Chondrocyte (in vitro differentiated cells): ENCODE measurements around the gene LYRM4. TPM values are rescaled to one million over a fixed set of nuclear protein-coding genes. Genes with fewer than 3 reads are reported as not detected.

Experiments
- DNase-seq: peaks from one replicate; pipeline ENCODE4 v3.0.0; 2021; ENCODE audit warnings: mixed read lengths, low spot score
- H3K27ac Mint-ChIP-seq: one replicate; pipeline ENCODE4 v1.8.0; 2021; ENCODE audit warnings: mild to moderate bottlenecking, moderate library complexity, mixed read lengths; ENCODE audit not compliant: unreplicated experiment
- H3K27me3 Mint-ChIP-seq: 2 replicates; pipeline ENCODE4 v1.8.0; 2021; ENCODE audit warnings: low read depth, mixed read lengths
- H3K36me3 Mint-ChIP-seq: 2 replicates; pipeline ENCODE4 v1.8.0; 2021; ENCODE audit warnings: low read depth, mixed read lengths
- H3K4me1 Mint-ChIP-seq: 2 replicates; pipeline ENCODE4 v1.8.0; 2021; ENCODE audit warnings: low read depth, mild to moderate bottlenecking, mixed read lengths
- H3K4me3 Mint-ChIP-seq: one replicate; pipeline ENCODE4 v1.8.0; 2021; ENCODE audit warnings: mild to moderate bottlenecking, moderate library complexity, mixed read lengths; ENCODE audit not compliant: unreplicated experiment
- H3K9me3 Mint-ChIP-seq: 2 replicates; pipeline ENCODE4 v1.8.0; 2021; ENCODE audit warnings: low read depth, mixed read lengths
- total RNA-seq: library from RNA; stranded (reverse); gene quantifications from 3 replicates; pipeline ENCODE4 v1.2.1, GENCODE V29; 2021
- TF ChIP-seq, protein P1 (sequence below): fragments of 200-600 bp; sonication (generic); IDR thresholded peaks from 2 replicates; pipeline ENCODE4 v1.5.0; 2021; ENCODE audit warnings: antibody characterized with exemption, mild to moderate bottlenecking, moderate library complexity

LYRM4 gene
- total RNA-seq, 1 donor from 2014 or later: 18.0 TPM

DNA sequence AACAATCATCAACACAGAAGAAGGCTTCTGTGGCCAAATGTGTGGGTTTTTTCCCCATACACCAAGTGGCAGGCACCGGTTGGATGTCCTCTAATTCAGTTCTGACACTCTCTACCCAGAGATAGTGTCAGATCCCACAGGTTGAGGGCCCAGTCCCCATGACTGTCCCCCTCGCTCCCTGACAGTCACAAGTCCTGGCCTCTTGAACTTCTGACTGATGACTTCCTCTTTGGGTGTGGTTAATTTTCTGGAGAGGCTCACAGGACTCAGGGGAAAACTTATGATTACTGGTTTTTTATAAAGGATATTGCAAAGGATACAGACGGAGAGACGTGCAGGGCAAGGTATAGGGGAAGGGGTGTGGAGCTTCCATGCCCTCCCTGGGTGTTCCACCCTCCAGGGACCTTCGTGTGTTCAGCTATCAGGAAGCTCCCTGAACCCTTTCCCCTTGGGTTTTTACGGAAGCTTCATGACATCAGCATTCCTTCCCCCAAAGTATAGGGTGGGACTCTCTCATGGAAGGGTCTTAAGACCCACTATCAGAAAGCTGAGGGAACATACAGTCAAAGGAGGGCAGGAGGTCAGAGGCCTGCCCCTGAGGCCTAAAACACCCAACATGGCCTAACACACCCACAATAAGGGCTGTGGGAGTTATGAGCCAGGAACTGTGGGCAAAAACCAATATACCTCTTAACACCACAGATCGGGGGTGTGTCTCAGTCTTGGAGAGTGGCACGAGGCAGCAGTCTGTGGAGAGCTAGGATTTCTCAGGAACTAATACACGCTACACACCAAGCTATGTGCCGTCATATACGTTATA, 33.9 kb upstream of the LYRM4 start:
- no peak for DNase-seq
- Mint-ChIP-seq H3K27ac (no peak overlapping the region), H3K9me3 (no peaks in the 10 kb centered on the region), H3K4me1 (peaks cover 9% of the 10 kb centered on the region), H3K27me3 (no peaks in the 10 kb centered on the region), H3K4me3 (no peak overlapping the region), H3K36me3 (no peaks in the 10 kb centered on the region)
- TF ChIP-seq, protein P1, sequence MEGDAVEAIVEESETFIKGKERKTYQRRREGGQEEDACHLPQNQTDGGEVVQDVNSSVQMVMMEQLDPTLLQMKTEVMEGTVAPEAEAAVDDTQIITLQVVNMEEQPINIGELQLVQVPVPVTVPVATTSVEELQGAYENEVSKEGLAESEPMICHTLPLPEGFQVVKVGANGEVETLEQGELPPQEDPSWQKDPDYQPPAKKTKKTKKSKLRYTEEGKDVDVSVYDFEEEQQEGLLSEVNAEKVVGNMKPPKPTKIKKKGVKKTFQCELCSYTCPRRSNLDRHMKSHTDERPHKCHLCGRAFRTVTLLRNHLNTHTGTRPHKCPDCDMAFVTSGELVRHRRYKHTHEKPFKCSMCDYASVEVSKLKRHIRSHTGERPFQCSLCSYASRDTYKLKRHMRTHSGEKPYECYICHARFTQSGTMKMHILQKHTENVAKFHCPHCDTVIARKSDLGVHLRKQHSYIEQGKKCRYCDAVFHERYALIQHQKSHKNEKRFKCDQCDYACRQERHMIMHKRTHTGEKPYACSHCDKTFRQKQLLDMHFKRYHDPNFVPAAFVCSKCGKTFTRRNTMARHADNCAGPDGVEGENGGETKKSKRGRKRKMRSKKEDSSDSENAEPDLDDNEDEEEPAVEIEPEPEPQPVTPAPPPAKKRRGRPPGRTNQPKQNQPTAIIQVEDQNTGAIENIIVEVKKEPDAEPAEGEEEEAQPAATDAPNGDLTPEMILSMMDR: no peak

DNA sequence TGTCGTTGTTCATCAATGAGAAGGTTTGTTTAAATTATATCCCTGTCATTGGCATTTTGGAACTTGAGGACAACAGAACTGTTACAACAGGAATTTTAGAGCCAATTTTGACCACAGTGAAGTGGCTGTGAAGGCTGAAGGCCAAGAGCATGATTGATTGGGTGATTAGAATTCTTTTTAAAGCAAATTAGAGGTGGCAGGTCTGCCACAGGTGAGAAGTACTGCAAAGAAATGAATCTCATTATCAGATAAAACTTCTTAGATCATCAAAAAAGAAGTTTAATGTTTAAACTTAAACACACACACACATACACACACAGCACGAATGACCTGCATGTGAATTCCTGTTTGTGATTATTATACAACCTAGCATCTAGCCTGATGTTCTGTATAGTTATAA, 32.9 kb upstream of the LYRM4 start:
- TF ChIP-seq, protein P1: no peak

DNA sequence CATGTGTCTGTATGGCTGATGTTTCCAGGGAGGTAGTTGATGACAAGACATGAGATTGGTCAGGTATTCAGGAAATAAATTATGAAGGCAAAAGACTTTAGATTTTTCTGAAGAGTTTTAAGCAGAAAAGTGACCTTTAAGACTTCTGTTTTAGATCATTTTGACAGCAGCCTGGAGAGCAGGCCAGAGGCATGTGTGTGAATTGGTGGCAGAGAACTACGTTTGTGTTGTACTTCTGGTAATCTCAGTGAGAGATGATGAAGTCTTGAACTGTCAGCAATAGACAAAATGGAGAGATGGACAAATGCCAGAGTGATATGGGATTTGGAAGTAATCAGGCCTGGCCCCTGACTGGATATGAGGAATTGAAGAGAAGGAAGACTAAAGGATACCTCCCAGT, 31.4 kb upstream of the LYRM4 start:
- TF ChIP-seq, protein P1: no peak
- Mint-ChIP-seq H3K27me3 (no peaks in the 10 kb centered on the region), H3K36me3 (no peaks in the 10 kb centered on the region), H3K4me3 (no peak overlapping the region), H3K9me3 (no peaks in the 10 kb centered on the region), H3K4me1 (peaks cover 23% of the 10 kb centered on the region), H3K27ac (no peak overlapping the region)
- DNase-seq: no peak

More for the DNA sequence above, 32.9 kb upstream of the LYRM4 start:
- H3K9me3 Mint-ChIP-seq: no peaks in the 10 kb centered on the region
- no peak overlapping the region for H3K27ac Mint-ChIP-seq
- H3K4me3 Mint-ChIP-seq: no peak overlapping the region
- DNase-seq: no peak
- H3K27me3 Mint-ChIP-seq: no peaks in the 10 kb centered on the region
- H3K36me3 Mint-ChIP-seq: no peaks in the 10 kb centered on the region
- H3K4me1 Mint-ChIP-seq: peaks cover 9% of the 10 kb centered on the region

DNA sequence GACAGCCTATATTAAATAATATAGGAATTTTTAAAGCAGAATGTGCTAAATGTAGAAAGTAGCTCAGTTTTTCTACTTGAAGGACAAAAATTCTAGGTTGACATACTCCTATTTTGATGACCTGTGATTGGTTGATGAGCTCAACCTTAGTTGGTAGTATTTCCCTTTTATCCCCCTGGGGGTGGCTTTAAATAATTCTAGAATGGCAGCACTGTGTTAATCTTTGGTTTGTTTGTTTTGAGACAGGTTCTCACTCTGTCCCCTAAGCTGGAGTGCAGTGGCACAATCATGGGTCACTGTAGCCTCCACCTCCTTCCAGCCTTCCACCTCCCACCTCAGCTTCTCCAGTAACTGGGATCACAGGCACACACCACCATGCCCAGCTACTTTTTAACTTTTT, 29.8 kb upstream of the LYRM4 start:
- H3K4me3 Mint-ChIP-seq: no peak overlapping the region
- no peaks in the 10 kb centered on the region for H3K36me3 Mint-ChIP-seq
- H3K27ac Mint-ChIP-seq: no peak overlapping the region
- H3K27me3 Mint-ChIP-seq: no peaks in the 10 kb centered on the region
- no peaks in the 10 kb centered on the region for H3K9me3 Mint-ChIP-seq
- H3K4me1 Mint-ChIP-seq: peaks cover 22% of the 10 kb centered on the region
- TF ChIP-seq, protein P1: no peak
- no peak for DNase-seq

DNA sequence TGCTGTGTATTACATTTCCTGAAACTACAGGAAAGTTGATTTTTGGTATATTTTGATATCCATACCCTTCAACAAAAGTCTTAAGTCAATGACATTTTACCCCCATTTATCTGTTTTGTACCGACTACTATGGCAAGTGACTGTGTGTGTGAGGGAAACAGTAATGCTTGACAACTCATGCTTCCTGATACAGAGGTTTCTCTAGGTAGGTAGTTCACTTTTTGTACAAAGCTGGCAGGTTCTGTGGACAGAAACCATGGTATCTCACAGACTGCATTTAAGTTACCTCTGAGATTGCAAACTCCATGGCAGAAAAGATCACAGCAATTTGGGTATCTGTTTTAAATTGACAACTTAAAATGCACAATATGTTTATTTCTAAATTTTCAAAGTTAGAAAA, 29.3 kb upstream of the LYRM4 start:
- no peaks in the 10 kb centered on the region for H3K36me3 Mint-ChIP-seq
- no peak for DNase-seq
- no peak overlapping the region for H3K4me3 Mint-ChIP-seq
- H3K9me3 Mint-ChIP-seq: no peaks in the 10 kb centered on the region
- H3K4me1 Mint-ChIP-seq: peaks cover 19% of the 10 kb centered on the region
- TF ChIP-seq, protein P1: no peak
- no peaks in the 10 kb centered on the region for H3K27me3 Mint-ChIP-seq
- H3K27ac Mint-ChIP-seq: no peak overlapping the region
